Umbilical cord (tissue), 1 donor: ENCODE measurements around the gene TMC3. TPM values are rescaled to one million over a fixed set of nuclear protein-coding genes. Genes with fewer than 3 reads are reported as not detected.

Experiments used
- total RNA-seq: library from RNA; depleted of rRNA; stranded (reverse); fragments of >200 nt; gene quantifications from one replicate; pipeline ENCODE4 v1.2.3, GENCODE V29; 2014; ENCODE audit warnings: low replicate concordance; ENCODE audit not compliant: insufficient read depth

Gene TMC3
- total RNA-seq, 1 donor from 2014 or later: 0.48 TPM

Other genes with a start within 250 kb of the TMC3 start
- 0.96 TPM for gene CFAP161, start 239.9 kb downstream of the TMC3 start, total RNA-seq
- 7.2 TPM for gene IL16, start 177.3 kb downstream of the TMC3 start, total RNA-seq
- gene STARD5, start 50.1 kb downstream of the TMC3 start, total RNA-seq: 3.4 TPM